Uterus (tissue), 2 donors: ENCODE measurements around the gene MICAL3.

Source experiments
- CTCF ChIP-seq, 4 experiments: fragments of 200-600 bp in 2 of 4; fragments of 450-650 bp in 2 of 4; sonication (generic) in 2 of 4; IDR thresholded peaks; one replicate each; pipeline ENCODE4 v1.5.1; 2016 to 2019; ENCODE audit warnings: antibody characterized with exemption in 4 of 4, mild to moderate bottlenecking in 2 of 4, moderate library complexity in 1 of 4
- POLR2A ChIP-seq, 2 donors: fragments of 450-650 bp; IDR thresholded peaks; one replicate each; pipeline ENCODE4 v1.6.1; 2016; ENCODE audit warnings: antibody characterized with exemption in 2 of 2, mild to moderate bottlenecking in 1 of 2, moderate library complexity in 1 of 2

- TF ChIP-seq POLR2A (IDR thresholded peaks at IDR 0.05) (no peak), CTCF (IDR thresholded peaks at IDR 0.05) (no peak)
These were observed 63.0 kb downstream of the MICAL3 start for GRCh38 chr22:17961446-17961729.
